Measurements from ENCODE around the gene ANKK1. TPM values are rescaled to one million over a fixed set of nuclear protein-coding genes. Genes with fewer than 3 reads are reported as not detected.

ANKK1 gene
- total RNA-seq, 1 experiment from 2014 or later, result 0.22 TPM

GRCh38 chr11:113407163-113407562 is 19.6 kb downstream of the ANKK1 start:
- H3K9me2 ChIP-seq (ENCODE audit: insufficient read depth), result no peaks in the 10 kb centered on the region
- H2AFZ ChIP-seq (ENCODE audit: low read depth, low read length, poor library complexity, severe bottlenecking), result no peak overlapping the region
- H3K4me2 ChIP-seq (ENCODE audit: low read length), result no peak overlapping the region
- peaks cover 2% of the 10 kb centered on the region; the same call in 1 of the 2 replicates for H3K27me3 ChIP-seq (ENCODE audit: insufficient read depth, low read length)
- H3K4me3 ChIP-seq (replicated peaks in 1 of 2; ENCODE audit: low read depth in 1 of 2, low read length in 2 of 2), result no peak overlapping the region
- no peak overlapping the region for H3K27ac ChIP-seq (ENCODE audit: low read depth, low read length)
- ChIA-PET POLR2A (no interaction called here), RAD21 (ENCODE audit: low non-redundant PET in 1 of 2, low total read pairs in 2 of 2, uncharacterized antibody in 2 of 2, unreplicated experiment in 2 of 2) (no interaction called here), CTCF (no interaction called here)
- no TSS peak for BruUV-seq (replicated peaks)
- no peak for ATAC-seq
- no peaks in the 10 kb centered on the region for H3K79me2 ChIP-seq (ENCODE audit: insufficient read depth, low read length)
- no peaks in the 10 kb centered on the region for H3K4me1 ChIP-seq (ENCODE audit: control insufficient read depth in 1 of 2, insufficient read depth in 2 of 2, low read length in 2 of 2)
- no peaks in the 10 kb centered on the region for H4K20me1 ChIP-seq (ENCODE audit: insufficient read depth)
- TF ChIP-seq REST (IDR thresholded peaks at IDR 0.05; ENCODE audit: low read depth) (no peak), ZBTB33 (IDR thresholded peaks at IDR 0.05; ENCODE audit: extremely low read depth, insufficient replicate concordance, low read length) (no peak), CTCF (IDR thresholded peaks at IDR 0.05 in 2 of 3, conservative IDR thresholded peaks at IDR 0.05 in 1 of 3; ENCODE audit: borderline replicate concordance in 1 of 3, insufficient read depth in 1 of 3, low read depth in 2 of 3, low read length in 2 of 3) (no peak), SRF (IDR thresholded peaks at IDR 0.05; ENCODE audit: low read depth) (no peak), MAX (IDR thresholded peaks at IDR 0.05) (no peak), ZNF274 (IDR thresholded peaks at IDR 0.05; ENCODE audit: low read depth, low read length) (no peak), EGR1 (IDR thresholded peaks at IDR 0.05; ENCODE audit: low read depth) (no peak), SP1 (IDR thresholded peaks at IDR 0.05; ENCODE audit: low read depth) (no peak), JUND (IDR thresholded peaks at IDR 0.05) (no peak), POLR2AphosphoS5 (IDR thresholded peaks at IDR 0.05; ENCODE audit: low read depth, low read length) (no peak), TCF7L2 (IDR thresholded peaks at IDR 0.05; ENCODE audit: borderline replicate concordance, extremely low read depth, insufficient read depth, insufficient read length) (no peak), ZFX (IDR thresholded peaks at IDR 0.05) (no peak), SIN3A (IDR thresholded peaks at IDR 0.05; ENCODE audit: low read depth) (no peak), YY1 (IDR thresholded peaks at IDR 0.05; ENCODE audit: extremely low read depth, insufficient replicate concordance, low read depth, low read length) (no peak), EZH2phosphoT487 (IDR thresholded peaks at IDR 0.05; ENCODE audit: borderline replicate concordance) (no peak), FOSL1 (IDR thresholded peaks at IDR 0.05; ENCODE audit: low read depth) (no peak), EZH2 (IDR thresholded peaks at IDR 0.05) (no peak), CEBPB (IDR thresholded peaks at IDR 0.05; ENCODE audit: low read depth) (no peak), ATF3 (IDR thresholded peaks at IDR 0.05) (no peak), ELF1 (IDR thresholded peaks at IDR 0.05; ENCODE audit: borderline replicate concordance, low read depth) (no peak)
- H3K9me3 ChIP-seq (ENCODE audit: control insufficient read depth in 1 of 2, insufficient read depth in 1 of 2, low read depth in 1 of 2, low read length in 2 of 2), result no peaks in the 10 kb centered on the region
- intact Hi-C loops (cut with micrococcal nuclease), result no loop called here
- no peaks in the 10 kb centered on the region for H3K36me3 ChIP-seq (ENCODE audit: control insufficient read depth in 1 of 2, insufficient read depth in 2 of 2, low read length in 2 of 2)
- no peak for DNase-seq (ENCODE audit: low read depth, low spot score)
- no peak overlapping the region for H3K9ac ChIP-seq (ENCODE audit: low read length)

Data from HCT116 (cell line).